GM12864 (cell line): ENCODE measurements around the gene SYT8.

Experiments
- DNase-seq: peaks from one replicate; pipeline ENCODE4 v3.0.0-alpha.2; 2011; ENCODE audit warnings: low read depth
- H3K4me3 ChIP-seq: 2 replicates; pipeline ENCODE4 v1.5.1; 2011; ENCODE audit warnings: mild to moderate bottlenecking, low read depth, low read length, control low read depth
- TF ChIP-seq, protein P1 (sequence below): IDR thresholded peaks from 2 replicates; pipeline ENCODE4 v1.5.1; 2011; ENCODE audit warnings: low read depth, mild to moderate bottlenecking, moderate library complexity, low read length, control low read depth, inconsistent platforms; ENCODE audit errors: missing control alignments

SYT8 gene

DNA sequence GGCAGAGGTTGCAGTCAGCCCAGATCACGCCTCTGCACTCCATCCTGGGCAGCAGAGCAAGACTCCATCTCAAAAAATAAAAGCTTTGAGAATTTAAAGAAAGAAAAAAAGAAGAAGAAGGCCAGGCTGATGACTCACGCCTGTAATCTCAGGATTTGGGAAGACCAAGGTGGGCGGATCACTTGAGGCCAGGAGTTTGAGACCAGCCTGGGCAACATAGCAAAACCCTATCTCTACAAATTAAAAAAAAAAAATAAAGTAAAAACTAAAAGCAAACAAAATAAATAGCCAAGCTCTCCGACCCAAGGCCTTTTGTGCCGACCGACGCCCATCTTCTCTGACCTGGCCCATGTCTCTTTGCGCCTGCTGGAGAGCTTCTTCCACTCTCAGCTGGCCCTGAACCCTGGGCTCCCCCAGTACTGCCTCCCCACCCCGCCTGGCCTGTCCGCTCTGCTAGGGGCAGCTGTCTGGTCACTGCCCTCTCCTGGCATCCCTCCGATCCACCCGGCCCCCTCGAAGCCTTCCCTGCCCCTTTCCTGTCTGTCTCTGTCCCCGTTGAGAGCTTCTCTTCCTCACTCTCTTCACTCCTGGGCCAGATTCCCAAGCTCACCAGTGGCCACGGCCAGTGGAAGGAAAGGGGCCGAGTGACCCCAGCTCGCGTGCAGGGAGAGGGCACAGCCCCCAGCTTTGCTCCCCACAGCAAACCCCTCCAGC, 13.3 kb downstream of the SYT8 start:
- TF ChIP-seq, protein P1, sequence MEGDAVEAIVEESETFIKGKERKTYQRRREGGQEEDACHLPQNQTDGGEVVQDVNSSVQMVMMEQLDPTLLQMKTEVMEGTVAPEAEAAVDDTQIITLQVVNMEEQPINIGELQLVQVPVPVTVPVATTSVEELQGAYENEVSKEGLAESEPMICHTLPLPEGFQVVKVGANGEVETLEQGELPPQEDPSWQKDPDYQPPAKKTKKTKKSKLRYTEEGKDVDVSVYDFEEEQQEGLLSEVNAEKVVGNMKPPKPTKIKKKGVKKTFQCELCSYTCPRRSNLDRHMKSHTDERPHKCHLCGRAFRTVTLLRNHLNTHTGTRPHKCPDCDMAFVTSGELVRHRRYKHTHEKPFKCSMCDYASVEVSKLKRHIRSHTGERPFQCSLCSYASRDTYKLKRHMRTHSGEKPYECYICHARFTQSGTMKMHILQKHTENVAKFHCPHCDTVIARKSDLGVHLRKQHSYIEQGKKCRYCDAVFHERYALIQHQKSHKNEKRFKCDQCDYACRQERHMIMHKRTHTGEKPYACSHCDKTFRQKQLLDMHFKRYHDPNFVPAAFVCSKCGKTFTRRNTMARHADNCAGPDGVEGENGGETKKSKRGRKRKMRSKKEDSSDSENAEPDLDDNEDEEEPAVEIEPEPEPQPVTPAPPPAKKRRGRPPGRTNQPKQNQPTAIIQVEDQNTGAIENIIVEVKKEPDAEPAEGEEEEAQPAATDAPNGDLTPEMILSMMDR = no peak
- H3K4me3 ChIP-seq = no peak overlapping the region
- no peak for DNase-seq

DNA sequence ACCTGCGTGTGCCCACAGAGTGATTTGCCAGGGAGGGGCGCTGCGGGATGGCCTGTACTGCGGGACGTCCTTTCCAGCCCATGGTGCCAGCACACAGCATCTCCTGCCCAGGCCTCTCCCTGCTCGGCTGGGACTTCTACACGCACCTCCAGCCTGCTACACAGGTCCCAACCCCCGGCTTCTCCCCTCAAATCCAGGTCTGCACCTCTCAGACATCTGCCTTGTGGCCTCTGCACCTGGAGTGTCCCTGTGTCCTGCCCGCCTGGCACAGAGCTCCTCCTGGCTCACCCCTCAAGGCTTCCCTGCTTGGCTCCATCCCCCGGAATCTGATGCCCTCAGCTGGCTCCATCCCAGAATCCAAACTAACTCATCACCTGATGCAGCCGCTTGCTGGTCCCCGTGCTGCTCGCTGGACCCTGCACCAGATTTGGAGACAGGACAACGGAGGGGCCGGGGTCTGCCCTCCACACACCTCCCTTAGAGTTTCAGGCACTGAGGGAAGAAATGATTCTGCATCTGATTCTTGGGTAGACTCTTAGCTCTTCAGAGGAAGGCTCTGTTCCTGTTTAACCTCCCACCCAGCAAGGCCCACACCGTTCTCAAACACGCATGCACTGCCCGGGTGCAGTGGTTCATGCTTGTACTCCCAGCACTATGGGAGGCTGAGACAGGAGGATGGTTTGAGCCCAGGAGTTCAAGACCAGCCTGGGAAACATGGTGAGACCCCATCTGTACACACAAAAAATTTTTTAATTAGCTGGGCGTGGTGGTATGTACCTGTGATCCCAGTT, 14.0 kb downstream of the SYT8 start:
- TF ChIP-seq, protein P1 = no peak
- H3K4me3 ChIP-seq = no peak overlapping the region
- no peak for DNase-seq

DNA sequence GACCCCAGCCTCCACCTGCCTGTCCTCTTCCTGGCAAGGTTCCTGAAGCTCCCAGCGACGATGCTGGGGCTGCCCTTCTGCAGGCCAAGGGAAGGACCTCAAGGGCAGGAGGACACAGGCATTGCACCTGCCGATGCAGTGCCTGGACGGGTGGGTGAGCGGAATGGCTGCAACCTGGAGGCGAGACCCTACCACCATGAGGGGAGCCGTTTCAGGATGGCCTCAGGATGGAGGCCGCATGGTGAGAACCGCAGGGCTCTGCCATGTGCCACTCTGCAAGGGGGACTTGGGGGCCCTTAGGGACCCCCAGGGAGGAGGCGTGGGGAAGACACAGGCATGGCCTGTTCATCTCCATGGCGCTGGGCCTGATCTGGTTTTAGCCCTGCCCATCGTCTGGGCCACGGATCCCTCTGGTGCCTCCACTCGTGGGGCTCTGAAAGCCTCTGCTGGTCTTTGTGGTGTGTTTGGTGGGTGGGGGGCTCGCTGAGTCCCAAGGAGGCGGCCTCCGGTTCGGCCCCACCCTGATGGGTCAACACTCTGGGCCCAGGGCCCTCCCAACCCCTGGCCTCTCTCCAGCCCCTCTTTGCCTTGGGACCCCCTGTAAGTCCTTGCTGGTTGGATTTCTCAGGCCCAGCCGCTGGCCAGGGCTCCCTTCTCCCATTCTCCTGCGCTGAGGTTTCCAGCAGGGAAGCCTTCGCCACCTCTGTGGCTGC, 16.8 kb downstream of the SYT8 start:
- 0 out of 2 replicates have a peak overlapping the region, but pooled peaks have one; percentile 6 for H3K4me3 ChIP-seq

DNA sequence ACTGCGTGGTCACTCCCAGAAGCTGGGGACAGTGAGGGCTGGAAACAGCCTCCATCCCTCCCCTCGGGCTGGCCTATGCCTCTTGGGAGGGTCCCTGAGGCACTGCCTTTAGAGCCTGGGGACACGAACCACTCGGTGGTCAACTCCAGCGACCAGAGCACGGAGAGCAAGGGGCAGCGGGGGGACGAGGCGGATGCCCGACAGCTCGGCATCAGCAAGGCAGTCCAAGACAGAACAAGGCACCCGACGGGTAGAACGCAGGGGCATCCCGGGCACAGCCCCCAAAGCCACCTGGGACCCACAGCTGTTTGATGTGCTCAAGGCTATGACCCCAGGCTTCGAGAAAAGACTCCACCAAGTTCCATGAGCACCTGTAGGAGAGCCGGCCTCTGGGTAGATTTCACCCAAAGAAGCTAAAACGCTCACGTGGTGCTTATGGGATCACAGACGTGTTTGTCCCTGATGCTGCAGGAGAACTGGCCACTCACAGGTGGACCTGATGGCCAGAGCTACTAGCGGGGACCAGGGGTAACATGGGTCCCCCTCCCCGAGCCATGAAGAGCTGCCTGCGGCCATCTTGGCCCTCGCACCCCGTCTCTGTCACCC, 17.6 kb downstream of the SYT8 start:
- no peak for DNase-seq
- H3K4me3 ChIP-seq = peak overlapping the region; percentile 82
- TF ChIP-seq, protein P1 = no peak

More for the DNA sequence above, 16.8 kb downstream of the SYT8 start:
- TF ChIP-seq, protein P1 = no peak
- DNase-seq = no peak

DNA sequence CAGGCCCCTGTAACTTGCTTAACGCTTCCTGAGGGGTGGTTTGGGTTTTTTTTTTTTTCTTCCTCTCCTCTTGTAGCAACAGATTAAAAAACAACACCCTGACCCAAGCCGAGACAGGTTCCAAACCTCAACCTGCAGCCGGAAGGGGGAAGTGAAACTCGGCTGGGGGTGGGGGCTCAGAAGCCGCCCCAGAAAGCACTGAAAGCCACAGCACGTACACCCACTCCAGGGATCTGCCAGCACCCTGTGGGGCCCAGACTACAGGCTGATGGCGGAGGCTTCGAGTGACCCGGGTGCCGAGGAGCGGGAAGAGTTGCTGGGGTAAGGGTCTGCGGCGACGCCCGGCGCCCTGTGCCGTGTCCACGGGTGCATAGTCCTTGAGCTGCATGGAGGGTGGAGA, 18.1 kb downstream of the SYT8 start, which contains the start of gene LSP1:
Gene LSP1, plus strand, starts transcription at position 208 of the 400 bp plus-strand sequence. Its CDS starts 61 bp downstream, at position 269.
- H3K4me3 ChIP-seq = peak within 1 kb of the TSS; percentile 82
- TF ChIP-seq, protein P1 = no peak
- DNase-seq = peak; percentile 96

DNA sequence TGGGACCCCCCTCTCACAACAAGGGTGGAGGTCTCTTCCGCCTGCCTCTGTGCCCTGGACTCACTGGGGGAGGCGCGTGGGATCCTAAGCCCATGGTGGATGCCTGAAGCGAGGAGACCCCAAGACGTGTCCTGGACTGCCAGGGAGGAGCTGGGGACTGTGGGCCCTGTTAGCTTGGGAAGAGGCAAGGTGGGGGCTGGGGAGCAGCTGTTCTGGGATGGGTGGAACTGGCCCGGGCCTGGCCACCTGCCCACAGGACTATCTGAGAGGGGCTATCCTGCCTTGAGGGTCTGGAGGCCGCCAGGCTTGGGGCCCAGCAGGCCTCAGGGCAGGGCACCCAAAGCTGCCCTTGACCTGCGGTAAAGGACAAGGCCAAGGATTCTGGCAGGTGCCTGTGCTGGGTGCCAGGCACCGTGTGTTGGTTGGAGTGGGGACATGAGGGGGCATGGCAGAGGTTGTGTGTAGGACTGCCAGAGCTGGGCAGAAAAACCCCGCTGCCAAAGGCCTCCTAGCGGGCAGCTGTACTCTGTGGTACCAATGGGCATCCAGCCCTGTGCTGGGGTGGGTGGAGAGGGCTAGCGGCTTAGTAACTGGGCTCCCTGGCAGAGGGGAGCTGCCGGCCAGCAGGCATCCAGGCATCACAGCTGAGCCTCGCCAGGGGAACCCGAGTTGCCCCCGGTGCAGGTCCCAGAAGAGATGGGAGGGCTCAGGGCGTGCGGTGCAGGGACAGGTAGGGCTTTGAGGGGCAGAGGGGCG, 18.8 kb downstream of the SYT8 start:
- H3K4me3 ChIP-seq = peak overlapping the region; percentile 82
- DNase-seq = no peak
- TF ChIP-seq, protein P1 = peak; percentile 24
